GM18907 (cell line): ENCODE results near the gene POFUT1.
"Not testable (repeated sequence)": the region's sequence is repeated elsewhere in the genome, so short reads cannot be mapped to it uniquely, and the experiment has no call there.

Experiments used
- ATAC-seq: cut with Tn5 transposase; IDR thresholded peaks from one replicate; pipeline ENCODE4 v1.9.1; 2021; ENCODE audit warnings: mild to moderate bottlenecking, moderate library complexity; ENCODE audit not compliant: unreplicated experiment

POFUT1 gene

GRCh38 chr20:32232326-32232886, 24.7 kb downstream of the POFUT1 start:
- no peak for ATAC-seq

GRCh38 chr20:32233286-32233685, 25.6 kb downstream of the POFUT1 start:
- no peak for ATAC-seq

- ATAC-seq = no peak
These were observed 26.6 kb downstream of the POFUT1 start for GRCh38 chr20:32234135-32234808.

- no peak for ATAC-seq
These were observed 27.8 kb downstream of the POFUT1 start for GRCh38 chr20:32235331-32236047.

GRCh38 chr20:32236048-32236533, 28.4 kb downstream of the POFUT1 start:
- no peak for ATAC-seq

GRCh38 chr20:32236819-32237218, 29.1 kb downstream of the POFUT1 start:
- ATAC-seq = no peak

GRCh38 chr20:32237419-32237818, 29.7 kb downstream of the POFUT1 start:
- no peak for ATAC-seq

GRCh38 chr20:32238483-32239425, 31.1 kb downstream of the POFUT1 start:
- ATAC-seq = no peak

GRCh38 chr20:32240205-32240604, 32.5 kb downstream of the POFUT1 start:
- ATAC-seq = no peak

GRCh38 chr20:32241807-32242206, 34.1 kb downstream of the POFUT1 start:
- no peak for ATAC-seq

- ATAC-seq = no peak
These were observed 36.6 kb downstream of the POFUT1 start for GRCh38 chr20:32244150-32244823.

GRCh38 chr20:32244959-32245358, 37.3 kb downstream of the POFUT1 start:
- ATAC-seq = no peak

GRCh38 chr20:32246208-32246607, 38.5 kb downstream of the POFUT1 start:
- not testable (repeated sequence) for ATAC-seq

- no peak for ATAC-seq
These were observed 40.4 kb downstream of the POFUT1 start for GRCh38 chr20:32248043-32248442.

- ATAC-seq = no peak
These were observed 41.5 kb downstream of the POFUT1 start for GRCh38 chr20:32249030-32249738.

- ATAC-seq = no peak
These were observed 43.8 kb downstream of the POFUT1 start for GRCh38 chr20:32251470-32251869.

GRCh38 chr20:32252189-32252588, 44.5 kb downstream of the POFUT1 start:
- ATAC-seq = no peak

- ATAC-seq = not testable (repeated sequence)
These were observed 53.3 kb downstream of the POFUT1 start for GRCh38 chr20:32260973-32261372.

GRCh38 chr20:32261644-32262043, 54.0 kb downstream of the POFUT1 start:
- no peak for ATAC-seq
